GM12891 (cell line): ENCODE results near the gene RASGRP1.

Experiments
- DNase-seq: peaks from one replicate; pipeline ENCODE4 v3.0.0; 2011; ENCODE audit warnings: low spot score; ENCODE audit not compliant: insufficient read length
- FAIRE-seq: peaks from 2 replicates; lab custom pipeline; 2011; peaks lifted over from hg19 to GRCh38; lab: Jason Lieb, UNC
- PAX5 ChIP-seq: IDR thresholded peaks from 2 replicates; pipeline ENCODE4 v1.6.1; 2011; ENCODE audit warnings: low read length, moderate library complexity, mild to moderate bottlenecking; ENCODE audit not compliant: insufficient read depth, severe bottlenecking
- POLR2A ChIP-seq: IDR thresholded peaks from 2 replicates; pipeline ENCODE4 v1.6.1; 2011; ENCODE audit warnings: low read depth, low read length, control low read depth
- POLR2AphosphoS5 ChIP-seq: IDR thresholded peaks from 2 replicates; pipeline ENCODE4 v1.6.1; 2011; ENCODE audit warnings: low read depth, low read length, control low read depth
- POU2F2 ChIP-seq: IDR thresholded peaks from 2 replicates; pipeline ENCODE4 v1.6.1; 2011; ENCODE audit warnings: low read depth, mild to moderate bottlenecking, control low read depth, low read length, moderate library complexity
- SPI1 ChIP-seq: IDR thresholded peaks from 2 replicates; pipeline ENCODE4 v1.6.1; 2011; ENCODE audit warnings: low read depth, low read length, control low read depth
- TAF1 ChIP-seq: IDR thresholded peaks from 2 replicates; pipeline ENCODE4 v1.6.1; 2011; ENCODE audit warnings: low read depth, low read length, control low read depth

The RASGRP1 gene

DNA sequence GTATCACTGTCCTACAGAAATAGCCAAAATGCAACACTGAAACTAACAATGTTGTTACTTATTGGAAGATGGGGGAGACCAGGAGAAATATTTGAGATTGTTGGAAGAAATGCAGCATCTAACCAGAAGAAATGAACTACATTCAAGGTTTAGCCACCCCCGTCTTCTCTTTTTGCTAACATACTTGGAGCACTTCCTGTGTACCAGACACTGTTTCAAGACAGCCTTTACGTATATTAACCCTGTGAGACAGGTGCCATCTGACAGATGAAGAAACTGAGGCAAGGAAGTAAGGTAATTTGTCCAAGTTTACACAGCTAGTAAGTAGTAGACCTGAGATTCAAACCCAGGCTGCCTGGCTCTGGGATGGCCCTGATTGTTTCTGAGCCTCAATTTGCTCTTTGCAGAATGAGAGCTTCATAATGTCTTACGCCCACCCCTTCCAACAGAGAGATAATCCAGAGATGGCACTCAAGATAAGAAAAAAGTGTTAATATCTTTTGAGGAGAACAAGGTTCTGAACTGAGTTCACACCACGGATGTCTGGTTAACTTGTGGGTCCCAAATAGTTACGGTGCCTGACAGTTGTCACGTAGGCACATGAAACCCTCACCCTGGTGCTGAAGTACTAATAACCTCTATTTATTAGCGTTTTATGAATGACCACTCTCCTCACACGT lies 26.1 kb downstream of the RASGRP1 start:
- DNase-seq (no peak), FAIRE-seq (no peak)
- TF ChIP-seq TAF1 = no peak
- TF ChIP-seq POLR2A = no peak
- no peak for TF ChIP-seq POU2F2
- TF ChIP-seq PAX5 = no peak
- TF ChIP-seq POLR2AphosphoS5 = no peak
- TF ChIP-seq SPI1 = no peak

DNA sequence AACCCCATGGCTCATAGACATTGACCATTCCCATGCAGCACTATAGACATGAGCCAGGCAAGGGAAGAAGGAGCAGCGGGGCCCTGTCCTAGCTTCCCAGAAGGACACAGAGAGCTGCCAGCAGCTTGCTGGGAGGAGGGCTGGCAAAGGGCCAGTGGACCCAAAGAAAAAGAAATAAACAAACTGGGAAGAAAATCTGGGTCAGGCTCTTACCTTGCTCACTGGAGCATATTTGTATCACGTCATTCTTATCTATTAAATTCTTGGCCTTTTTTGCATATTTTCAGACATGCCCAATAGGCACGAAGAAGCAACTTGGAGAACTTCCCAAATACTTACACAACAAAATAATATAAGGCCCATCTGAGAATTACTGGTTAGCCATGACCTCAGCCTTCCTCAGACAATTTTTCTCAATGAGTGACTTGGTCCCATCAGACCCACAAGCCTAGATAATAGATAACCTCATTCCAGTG lies 28.4 kb downstream of the RASGRP1 start:
- FAIRE-seq (no peak), DNase-seq (no peak)
- TF ChIP-seq POU2F2 (no peak), PAX5 (no peak), TAF1 (no peak), POLR2A (no peak), SPI1 (no peak), POLR2AphosphoS5 (no peak)

DNA sequence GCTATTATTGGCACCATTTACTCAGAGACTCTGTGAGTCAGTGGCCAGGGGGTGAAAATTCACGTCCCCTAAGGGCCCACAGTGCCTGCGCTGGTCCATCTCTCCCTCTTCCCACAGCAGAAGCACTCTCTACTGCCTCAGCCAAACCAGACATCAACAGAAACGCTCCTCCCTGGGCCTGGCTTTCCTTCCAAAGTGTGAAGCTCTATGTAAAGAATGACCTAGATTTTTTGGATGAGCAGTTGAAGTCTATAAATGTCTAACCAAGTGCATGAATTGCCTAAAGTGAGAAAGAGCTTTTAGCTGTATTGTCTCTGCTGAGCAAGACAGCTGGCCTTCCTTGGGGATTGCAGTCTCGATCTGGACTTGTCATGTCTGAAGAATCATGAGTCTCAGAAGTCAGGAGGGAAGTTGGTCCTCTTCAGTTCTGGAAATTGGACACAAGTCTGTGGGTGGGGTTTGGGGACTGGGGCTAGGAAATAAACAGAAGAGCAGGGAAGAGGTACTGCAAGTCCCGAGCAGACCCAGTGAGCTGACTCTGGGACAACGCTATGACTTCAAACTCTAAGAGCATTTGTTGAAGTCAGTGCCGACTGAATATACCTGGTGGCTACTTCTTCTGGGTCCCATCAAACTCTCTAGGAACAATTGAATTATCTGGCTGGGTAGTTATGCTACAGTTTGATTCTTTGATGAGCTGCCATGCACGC lies 29.0 kb downstream of the RASGRP1 start:
- TF ChIP-seq POLR2A = no peak
- no peak for TF ChIP-seq POLR2AphosphoS5
- TF ChIP-seq POU2F2 = no peak
- no peak for TF ChIP-seq PAX5
- no peak for TF ChIP-seq SPI1
- TF ChIP-seq TAF1 = no peak
- FAIRE-seq (peak; percentile 5), DNase-seq (no peak)

DNA sequence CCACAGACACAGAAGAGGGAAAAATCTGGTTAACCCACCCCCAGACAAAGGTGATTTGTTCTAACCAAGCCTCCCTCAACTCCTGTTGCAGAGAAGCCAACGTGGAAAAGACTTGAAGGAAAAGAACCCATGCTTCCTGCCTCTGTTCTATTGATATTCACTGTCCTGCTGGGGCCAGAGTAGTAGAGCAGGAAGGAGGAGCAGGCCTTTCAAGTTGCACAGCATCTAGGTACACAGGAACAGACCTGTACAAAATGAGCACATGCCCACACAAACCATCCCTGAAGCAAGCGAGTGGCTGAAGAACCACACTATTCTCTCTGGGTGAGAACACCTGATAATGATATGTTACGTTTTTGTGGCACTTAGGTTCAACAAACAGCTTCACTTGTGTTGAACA lies 29.9 kb downstream of the RASGRP1 start:
- no peak for FAIRE-seq
- no peak for TF ChIP-seq POLR2A
- TF ChIP-seq POU2F2 = no peak
- no peak for TF ChIP-seq POLR2AphosphoS5
- no peak for TF ChIP-seq SPI1
- TF ChIP-seq PAX5 = no peak
- TF ChIP-seq TAF1 = no peak
- no peak for DNase-seq

DNA sequence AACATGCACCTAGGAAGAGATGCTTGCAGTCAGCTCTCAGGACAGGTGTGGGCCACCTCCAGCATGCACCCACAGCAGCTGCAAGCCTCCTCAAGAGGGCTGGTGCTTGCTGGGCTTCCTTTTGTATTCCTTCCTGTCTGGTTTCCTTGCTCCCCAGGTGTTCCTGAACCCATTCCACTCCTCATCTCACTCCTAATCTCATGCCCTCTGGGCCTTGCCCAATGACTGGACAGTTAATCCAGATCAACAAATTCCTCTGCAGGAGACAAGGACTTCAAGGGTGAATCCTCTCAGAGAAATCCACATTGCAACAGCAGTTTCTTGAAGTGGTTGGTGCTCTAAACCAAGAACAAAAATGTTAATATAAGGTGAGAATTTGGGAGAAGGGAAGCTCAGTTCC lies 30.7 kb downstream of the RASGRP1 start:
- no peak for TF ChIP-seq TAF1
- TF ChIP-seq POLR2AphosphoS5 = no peak
- TF ChIP-seq SPI1 = no peak
- TF ChIP-seq PAX5 = no peak
- TF ChIP-seq POU2F2 = no peak
- TF ChIP-seq POLR2A = no peak
- FAIRE-seq = no peak

DNA sequence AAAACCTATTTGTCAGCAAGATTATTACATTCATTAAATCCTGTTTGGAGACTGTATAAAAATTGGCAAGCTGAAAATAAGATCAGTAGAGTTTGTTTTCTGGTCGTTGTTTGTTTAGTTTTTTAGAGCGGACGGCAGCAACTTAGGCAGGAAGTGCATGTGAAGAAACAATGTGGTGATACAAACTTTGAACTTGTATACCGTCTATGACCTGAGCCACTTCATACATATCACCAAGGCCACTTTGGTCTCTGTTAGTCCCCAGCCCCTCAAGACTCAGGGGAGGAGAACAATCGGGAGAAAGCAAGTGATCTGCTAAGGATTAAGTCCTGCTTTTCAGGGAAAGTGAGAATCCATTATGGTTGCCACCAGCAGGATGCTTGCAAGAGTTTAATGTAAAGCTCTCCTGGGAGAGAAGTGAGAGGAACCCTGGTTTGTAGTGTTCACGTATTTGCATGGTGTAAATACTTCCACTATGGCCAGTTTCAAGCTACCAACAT lies 31.1 kb downstream of the RASGRP1 start:
- FAIRE-seq = no peak
- TF ChIP-seq PAX5 (no peak), TAF1 (no peak)

More for the DNA sequence above, 30.7 kb downstream of the RASGRP1 start:
- DNase-seq = no peak

DNA sequence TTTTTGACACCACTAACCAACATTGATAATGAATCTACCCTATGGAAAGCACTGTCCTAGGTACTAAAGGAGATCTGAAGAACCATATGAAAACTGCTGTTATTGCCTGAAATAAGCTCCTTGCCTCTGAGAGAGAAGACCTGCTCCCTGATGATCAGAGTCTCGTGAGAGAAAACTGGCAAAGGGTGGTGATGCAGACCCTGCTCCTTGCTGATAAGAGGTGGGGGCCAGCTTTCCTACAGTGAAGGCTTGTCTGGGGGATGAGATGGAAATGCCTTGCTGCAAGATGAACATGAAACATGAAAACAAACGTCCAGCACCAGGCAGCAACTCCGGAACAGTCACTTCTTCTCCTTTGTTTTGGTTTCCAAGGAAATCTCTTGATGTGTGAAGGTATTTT lies 31.9 kb downstream of the RASGRP1 start:
- FAIRE-seq = no peak
- no peak for DNase-seq

More for the DNA sequence above, 31.1 kb downstream of the RASGRP1 start:
- no peak for DNase-seq

DNA sequence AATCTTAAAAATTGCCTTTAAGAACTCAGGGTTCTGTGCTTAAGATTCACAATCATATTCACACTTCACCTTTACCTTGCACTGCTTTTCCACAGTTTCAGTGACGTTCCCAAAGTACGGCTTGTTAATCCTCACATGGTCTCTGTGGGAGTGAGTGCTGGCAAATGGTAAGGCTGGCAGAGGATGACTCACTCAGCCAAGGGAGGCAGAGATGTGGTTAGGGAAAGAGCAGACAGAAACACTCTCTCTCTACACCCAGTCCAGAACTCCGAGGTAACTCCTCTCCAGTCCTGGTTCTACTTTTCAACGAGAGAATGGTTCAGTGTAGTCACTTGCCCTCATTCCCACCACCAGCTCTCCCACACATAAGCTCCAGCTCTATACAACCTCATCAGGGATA lies 33.1 kb downstream of the RASGRP1 start:
- DNase-seq (no peak), FAIRE-seq (no peak)
- no peak for TF ChIP-seq TAF1

More for the DNA sequence above, 31.9 kb downstream of the RASGRP1 start:
- TF ChIP-seq POLR2A (no peak), SPI1 (no peak), POU2F2 (no peak), TAF1 (no peak), PAX5 (no peak), POLR2AphosphoS5 (no peak)

DNA sequence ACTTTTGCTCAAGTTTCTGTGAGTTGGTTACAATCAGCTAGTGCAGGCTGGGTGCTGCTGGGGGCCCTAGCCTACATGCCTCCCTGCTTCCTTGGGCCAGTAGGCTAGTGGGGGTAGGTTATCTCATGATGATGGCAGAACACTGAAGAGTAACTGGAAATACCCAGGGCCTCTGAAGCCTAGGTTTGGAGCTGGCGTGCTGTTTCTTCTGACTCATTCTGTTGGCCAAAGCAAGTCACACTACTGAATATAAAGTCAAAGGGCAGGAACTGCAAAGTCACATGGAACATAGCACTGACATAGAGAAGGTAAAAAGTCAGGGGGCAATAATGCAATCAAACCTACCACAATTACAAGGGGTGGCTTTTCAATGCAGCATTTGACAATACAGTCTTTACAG lies 34.5 kb downstream of the RASGRP1 start:
- DNase-seq (no peak), FAIRE-seq (no peak)
- TF ChIP-seq POU2F2 = no peak
- TF ChIP-seq POLR2AphosphoS5 = no peak
- TF ChIP-seq PAX5 = no peak
- TF ChIP-seq POLR2A = no peak
- TF ChIP-seq SPI1 = no peak
- no peak for TF ChIP-seq TAF1

DNA sequence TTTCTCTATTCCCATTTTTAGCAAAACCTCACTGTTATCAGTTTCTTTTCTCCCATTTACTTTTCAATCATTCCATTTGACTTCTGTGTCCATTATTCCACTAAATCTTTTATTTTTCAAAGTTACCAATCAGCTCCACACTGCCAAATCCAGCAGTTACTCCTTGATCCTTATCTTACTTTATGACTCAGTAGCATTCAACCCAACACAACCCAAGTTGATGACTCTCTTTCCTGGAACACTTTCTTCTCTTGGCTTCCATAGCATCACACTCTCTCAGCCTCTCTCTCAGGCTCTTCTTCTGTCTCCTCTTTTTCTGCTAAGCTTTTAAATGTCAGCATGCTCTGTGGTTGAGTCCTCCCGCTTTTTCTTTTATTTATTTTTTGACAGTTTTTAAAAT lies 36.3 kb downstream of the RASGRP1 start:
- DNase-seq (no peak), FAIRE-seq (no peak)
- TF ChIP-seq SPI1 (no peak), POU2F2 (no peak), PAX5 (no peak), POLR2AphosphoS5 (no peak), TAF1 (no peak), POLR2A (no peak)

DNA sequence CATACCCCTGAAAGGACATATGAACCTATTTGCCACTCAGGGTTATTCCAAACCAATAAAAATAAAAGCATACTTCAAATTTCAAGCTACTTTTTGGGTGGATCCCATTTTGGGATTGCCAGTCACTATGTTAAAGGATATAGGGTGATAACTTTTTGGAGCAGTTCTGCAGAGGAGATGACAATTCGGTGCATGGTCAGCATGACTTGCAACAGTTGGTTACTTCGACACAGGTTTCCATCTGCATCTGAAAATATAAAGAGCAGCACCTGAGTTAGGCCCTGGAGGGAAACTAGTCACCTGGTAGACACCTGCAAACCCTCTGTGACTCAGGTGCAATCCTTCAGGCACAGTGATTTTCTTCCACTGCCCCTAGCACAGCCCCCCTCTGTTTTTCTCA lies 38.5 kb downstream of the RASGRP1 start:
- TF ChIP-seq SPI1 (no peak), POU2F2 (no peak), POLR2AphosphoS5 (no peak)
- DNase-seq (no peak), FAIRE-seq (no peak)
